H7 (cell line): Measurements from ENCODE around the gene DCLK1. TPM values are rescaled to one million over a fixed set of nuclear protein-coding genes. Genes with fewer than 3 reads are reported as not detected.
A peak's percentile ranks its signal among the peaks of the same experiment; 100 is the strongest.

Source experiments
- DNase-seq: peaks from one replicate; pipeline ENCODE4 v3.0.0; 2012
- H3K27me3 ChIP-seq: 2 replicates; pipeline ENCODE4 v1.6.0; 2011; ENCODE audit warnings: mild to moderate bottlenecking, low read length; ENCODE audit not compliant: control insufficient read depth, insufficient read depth
- H3K36me3 ChIP-seq: replicated peaks from 2 replicates; pipeline ENCODE4 v1.5.1; 2011; ENCODE audit warnings: low read length; ENCODE audit not compliant: control insufficient read depth, insufficient read depth
- H3K4me3 ChIP-seq: 2 replicates; pipeline ENCODE4 v1.5.1; 2011; ENCODE audit warnings: low read depth, mild to moderate bottlenecking, control low read depth, low read length, moderate library complexity; ENCODE audit not compliant: insufficient read depth
- total RNA-seq: library from RNA; depleted of rRNA; stranded (reverse); fragments of >200 nt; shearing (Covaris generic); gene quantifications from 2 replicates; pipeline ENCODE4 v1.2.3, GENCODE V29; 2014

DCLK1 gene
- total RNA-seq, 1 experiment from 2014 or later = 10.4 TPM

GRCh38 chr13:35923347-35923746 lies 207.8 kb downstream of the DCLK1 start:
- DNase-seq = no peak
- H3K27me3 ChIP-seq = no peaks in the 10 kb centered on the region

GRCh38 chr13:35920816-35921215 lies 210.4 kb downstream of the DCLK1 start:
- Histone ChIP-seq H3K27me3 (no peaks in the 10 kb centered on the region), H3K36me3 (no peaks in the 10 kb centered on the region), H3K4me3 (no peak overlapping the region)
- DNase-seq = no peak

More at GRCh38 chr13:35923347-35923746, 207.8 kb downstream of the DCLK1 start:
- no peaks in the 10 kb centered on the region for H3K36me3 ChIP-seq
- H3K4me3 ChIP-seq = no peak overlapping the region

- no peak for DNase-seq
- no peak overlapping the region for H3K4me3 ChIP-seq
- no peaks in the 10 kb centered on the region for H3K27me3 ChIP-seq
- H3K36me3 ChIP-seq = no peaks in the 10 kb centered on the region
Measured at GRCh38 chr13:35917942-35918645, 213.1 kb downstream of the DCLK1 start.

- Histone ChIP-seq H3K27me3 (no peaks in the 10 kb centered on the region; the same call in 1 of the 2 replicates), H3K4me3 (no peak overlapping the region), H3K36me3 (no peaks in the 10 kb centered on the region)
- DNase-seq = peak; percentile 56
Measured at GRCh38 chr13:35917252-35917941, 213.8 kb downstream of the DCLK1 start.

GRCh38 chr13:35916146-35916545 lies 215.0 kb downstream of the DCLK1 start:
- Histone ChIP-seq H3K36me3 (no peaks in the 10 kb centered on the region), H3K4me3 (no peak overlapping the region), H3K27me3 (no peaks in the 10 kb centered on the region; the same call in 1 of the 2 replicates)
- no peak for DNase-seq

- no peak for DNase-seq
- no peaks in the 10 kb centered on the region for H3K36me3 ChIP-seq
- no peaks in the 10 kb centered on the region; the same call in 1 of the 2 replicates for H3K27me3 ChIP-seq
- no peak overlapping the region for H3K4me3 ChIP-seq
Measured at GRCh38 chr13:35914662-35915061, 216.5 kb downstream of the DCLK1 start.

- DNase-seq = no peak
- no peak overlapping the region for H3K4me3 ChIP-seq
- no peaks in the 10 kb centered on the region for H3K36me3 ChIP-seq
- no peaks in the 10 kb centered on the region; the same call in 1 of the 2 replicates for H3K27me3 ChIP-seq
Measured at GRCh38 chr13:35912841-35913240, 218.3 kb downstream of the DCLK1 start.

- peak; percentile 48 for DNase-seq
- Histone ChIP-seq H3K4me3 (no peak overlapping the region), H3K27me3 (no peaks in the 10 kb centered on the region; the same call in 1 of the 2 replicates), H3K36me3 (no peaks in the 10 kb centered on the region)
Measured at GRCh38 chr13:35909837-35910540, 221.2 kb downstream of the DCLK1 start.

- no peak overlapping the region for H3K4me3 ChIP-seq
- DNase-seq = no peak
- H3K36me3 ChIP-seq = no peaks in the 10 kb centered on the region
- H3K27me3 ChIP-seq = no peaks in the 10 kb centered on the region; the same call in 1 of the 2 replicates
Measured at GRCh38 chr13:35909091-35909490, 222.1 kb downstream of the DCLK1 start.

GRCh38 chr13:35908226-35908625 lies 223.0 kb downstream of the DCLK1 start:
- H3K27me3 ChIP-seq = no peaks in the 10 kb centered on the region; the same call in 1 of the 2 replicates
- no peak for DNase-seq
- H3K36me3 ChIP-seq = no peaks in the 10 kb centered on the region
- no peak overlapping the region for H3K4me3 ChIP-seq

- Histone ChIP-seq H3K27me3 (no peaks in the 10 kb centered on the region), H3K4me3 (no peak overlapping the region), H3K36me3 (no peaks in the 10 kb centered on the region)
- DNase-seq = no peak
Measured at GRCh38 chr13:35906636-35907035, 224.5 kb downstream of the DCLK1 start.

- no peaks in the 10 kb centered on the region for H3K36me3 ChIP-seq
- no peak overlapping the region for H3K4me3 ChIP-seq
- no peaks in the 10 kb centered on the region for H3K27me3 ChIP-seq
- DNase-seq = no peak
Measured at GRCh38 chr13:35903075-35903474, 228.1 kb downstream of the DCLK1 start.

GRCh38 chr13:35898041-35898440 lies 233.1 kb downstream of the DCLK1 start:
- no peaks in the 10 kb centered on the region for H3K27me3 ChIP-seq
- H3K4me3 ChIP-seq = no peak overlapping the region
- DNase-seq = no peak
- no peaks in the 10 kb centered on the region for H3K36me3 ChIP-seq

- Histone ChIP-seq H3K27me3 (no peaks in the 10 kb centered on the region), H3K4me3 (no peak overlapping the region), H3K36me3 (no peaks in the 10 kb centered on the region)
- DNase-seq = no peak
Measured at GRCh38 chr13:35894636-35895035, 236.5 kb downstream of the DCLK1 start.
